Measurements from ENCODE around the gene SRGN. TPM values are rescaled to one million over a fixed set of nuclear protein-coding genes. Genes with fewer than 3 reads are reported as not detected.

Gene SRGN
- total RNA-seq, 1 experiment from 2014 or later = not detected

DNA sequence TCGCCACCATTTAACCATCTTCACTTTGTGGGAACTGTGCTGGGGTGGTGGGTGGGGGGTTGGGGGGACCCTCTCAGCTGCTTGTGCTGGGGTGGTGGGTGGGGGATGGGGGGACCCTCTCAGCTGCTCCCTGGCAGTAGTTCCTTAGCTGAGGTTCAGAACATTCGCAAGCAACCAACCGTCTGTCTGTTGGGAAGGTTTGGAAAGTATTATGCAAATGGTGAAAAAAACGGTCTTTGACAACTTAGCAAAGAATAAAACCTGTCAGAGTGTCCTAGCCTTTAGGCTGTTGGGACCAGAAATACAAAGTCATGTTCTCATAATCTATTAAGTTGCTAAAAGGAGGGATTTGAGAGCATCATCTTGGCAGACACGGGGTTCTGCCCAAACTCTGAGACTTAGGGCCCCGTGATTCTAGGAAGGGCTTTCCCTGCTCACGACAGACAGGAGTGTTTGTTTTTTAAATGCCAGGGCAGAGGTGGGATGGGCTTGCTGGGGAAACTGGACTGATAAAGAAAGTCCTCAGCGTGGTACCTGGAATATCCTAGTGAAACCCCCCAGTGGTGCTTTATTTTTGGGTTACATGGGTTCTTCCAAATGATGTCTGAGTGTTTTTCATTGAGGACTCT lies 14.1 kb upstream of the SRGN start:
- Histone ChIP-seq H3K36me3 (ENCODE audit: control insufficient read depth, insufficient read depth, low read length) (no peaks in the 10 kb centered on the region), H3K27me3 (replicated peaks; ENCODE audit: control insufficient read depth, insufficient read depth, low read length) (no peaks in the 10 kb centered on the region; the same call in 1 of the 2 replicates), H3K4me3 (ENCODE audit: low read depth, low read length) (no peak overlapping the region), H3K4me1 (no peaks in the 10 kb centered on the region), H3K9me3 (no peaks in the 10 kb centered on the region)
- H3K9me3 Mint-ChIP-seq (ENCODE audit: unreplicated experiment) = no peaks in the 10 kb centered on the region
- no peaks in the 10 kb centered on the region for H3K36me3 Mint-ChIP-seq (ENCODE audit: insufficient read depth, unreplicated experiment)
- H3K27ac Mint-ChIP-seq (ENCODE audit: unreplicated experiment) = no peak overlapping the region
- H3K27me3 Mint-ChIP-seq (ENCODE audit: insufficient read depth, unreplicated experiment) = peaks cover 4% of the 10 kb centered on the region
- ChIA-PET CTCF (no interaction called here), POLR2A (interaction anchor here (0.6 kb wide), 1 partner anchor 37 kb away, joined by 3 read pairs; no protein-coding TSS in a partner anchor)
- H3K4me1 Mint-ChIP-seq (ENCODE audit: low read depth, unreplicated experiment) = no peaks in the 10 kb centered on the region
- TF ChIP-seq, protein P1, sequence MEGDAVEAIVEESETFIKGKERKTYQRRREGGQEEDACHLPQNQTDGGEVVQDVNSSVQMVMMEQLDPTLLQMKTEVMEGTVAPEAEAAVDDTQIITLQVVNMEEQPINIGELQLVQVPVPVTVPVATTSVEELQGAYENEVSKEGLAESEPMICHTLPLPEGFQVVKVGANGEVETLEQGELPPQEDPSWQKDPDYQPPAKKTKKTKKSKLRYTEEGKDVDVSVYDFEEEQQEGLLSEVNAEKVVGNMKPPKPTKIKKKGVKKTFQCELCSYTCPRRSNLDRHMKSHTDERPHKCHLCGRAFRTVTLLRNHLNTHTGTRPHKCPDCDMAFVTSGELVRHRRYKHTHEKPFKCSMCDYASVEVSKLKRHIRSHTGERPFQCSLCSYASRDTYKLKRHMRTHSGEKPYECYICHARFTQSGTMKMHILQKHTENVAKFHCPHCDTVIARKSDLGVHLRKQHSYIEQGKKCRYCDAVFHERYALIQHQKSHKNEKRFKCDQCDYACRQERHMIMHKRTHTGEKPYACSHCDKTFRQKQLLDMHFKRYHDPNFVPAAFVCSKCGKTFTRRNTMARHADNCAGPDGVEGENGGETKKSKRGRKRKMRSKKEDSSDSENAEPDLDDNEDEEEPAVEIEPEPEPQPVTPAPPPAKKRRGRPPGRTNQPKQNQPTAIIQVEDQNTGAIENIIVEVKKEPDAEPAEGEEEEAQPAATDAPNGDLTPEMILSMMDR (IDR thresholded peaks at IDR 0.05; ENCODE audit: insufficient read depth in 1 of 2, low read depth in 1 of 2, low read length in 1 of 2, severe bottlenecking in 1 of 2, unreplicated experiment in 1 of 2) = no peak
- H3K4me3 Mint-ChIP-seq (ENCODE audit: unreplicated experiment) = no peak overlapping the region
- intact Hi-C loops (cut with micrococcal nuclease; ENCODE audit: unreplicated experiment) = no loop called here
- BruUV-seq (replicated peaks) = no TSS peak
- no peak for DNase-seq

DNA sequence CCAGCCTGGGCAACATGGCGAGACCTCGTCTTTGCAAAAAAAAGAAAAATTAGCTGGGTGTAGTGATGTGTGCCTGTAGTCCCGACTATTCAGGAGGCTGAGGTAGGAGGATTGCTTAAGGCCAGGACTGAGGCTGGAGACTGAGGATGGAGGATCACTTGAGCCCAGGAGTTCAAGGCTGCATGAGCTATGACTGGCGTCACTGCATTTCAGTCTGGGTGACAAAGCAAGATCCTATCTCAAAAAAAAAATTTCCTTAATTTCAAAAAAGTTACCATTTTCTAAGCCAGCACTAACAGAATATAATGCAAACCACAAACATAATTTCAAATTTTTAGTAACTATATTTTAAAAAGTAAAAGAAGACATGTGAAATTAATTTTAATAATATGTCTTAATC lies 13.4 kb upstream of the SRGN start:
- no peaks in the 10 kb centered on the region for H3K36me3 ChIP-seq (ENCODE audit: control insufficient read depth, insufficient read depth, low read length)
- no peaks in the 10 kb centered on the region for H3K36me3 Mint-ChIP-seq (ENCODE audit: insufficient read depth, unreplicated experiment)
- no peak overlapping the region for H3K27ac Mint-ChIP-seq (ENCODE audit: unreplicated experiment)
- H3K4me1 ChIP-seq = no peaks in the 10 kb centered on the region
- no peak overlapping the region for H3K4me3 ChIP-seq (ENCODE audit: low read depth, low read length)
- no peaks in the 10 kb centered on the region for H3K4me1 Mint-ChIP-seq (ENCODE audit: low read depth, unreplicated experiment)
- H3K27me3 Mint-ChIP-seq (ENCODE audit: insufficient read depth, unreplicated experiment) = peaks cover 4% of the 10 kb centered on the region
- no peak overlapping the region for H3K4me3 Mint-ChIP-seq (ENCODE audit: unreplicated experiment)
- BruUV-seq (replicated peaks) = no TSS peak
- H3K27me3 ChIP-seq (replicated peaks; ENCODE audit: control insufficient read depth, insufficient read depth, low read length) = no peaks in the 10 kb centered on the region; the same call in 1 of the 2 replicates
- DNase-seq = no peak
- POLR2A ChIA-PET = no interaction called here
- TF ChIP-seq, protein P1 (IDR thresholded peaks at IDR 0.05; ENCODE audit: insufficient read depth in 1 of 2, low read depth in 1 of 2, low read length in 1 of 2, severe bottlenecking in 1 of 2, unreplicated experiment in 1 of 2) = no peak
- intact Hi-C loops (cut with micrococcal nuclease; ENCODE audit: unreplicated experiment) = no loop called here
- CTCF ChIA-PET = no interaction called here
- H3K9me3 ChIP-seq = no peaks in the 10 kb centered on the region
- no peaks in the 10 kb centered on the region for H3K9me3 Mint-ChIP-seq (ENCODE audit: unreplicated experiment)

DNA sequence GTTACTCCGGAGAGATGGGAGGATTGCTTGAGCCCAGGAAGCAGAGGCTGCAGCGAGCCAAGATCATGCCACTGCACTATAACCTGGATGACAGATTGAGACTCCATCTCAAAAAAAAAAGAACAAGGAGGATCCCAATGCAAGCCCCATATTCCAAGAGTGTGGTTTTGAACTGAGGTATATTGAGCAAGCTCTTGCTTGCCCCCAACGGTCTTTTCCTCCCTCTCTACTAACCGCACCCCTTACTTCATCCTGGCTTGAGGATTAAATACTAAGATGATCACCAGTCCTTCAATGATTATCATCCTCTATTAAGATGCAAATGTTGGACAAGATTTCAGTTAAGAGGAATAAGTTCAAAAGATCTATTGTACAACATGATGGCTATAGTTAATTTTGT lies 12.5 kb upstream of the SRGN start:
- intact Hi-C loops (cut with micrococcal nuclease; ENCODE audit: unreplicated experiment) = no loop called here
- H3K9me3 Mint-ChIP-seq (ENCODE audit: unreplicated experiment) = no peaks in the 10 kb centered on the region
- Histone ChIP-seq H3K36me3 (ENCODE audit: control insufficient read depth, insufficient read depth, low read length) (no peaks in the 10 kb centered on the region), H3K27me3 (replicated peaks; ENCODE audit: control insufficient read depth, insufficient read depth, low read length) (no peaks in the 10 kb centered on the region; the same call in 1 of the 2 replicates), H3K4me3 (ENCODE audit: low read depth, low read length) (no peak overlapping the region), H3K4me1 (no peaks in the 10 kb centered on the region), H3K9me3 (no peaks in the 10 kb centered on the region)
- no peaks in the 10 kb centered on the region for H3K36me3 Mint-ChIP-seq (ENCODE audit: insufficient read depth, unreplicated experiment)
- H3K27me3 Mint-ChIP-seq (ENCODE audit: insufficient read depth, unreplicated experiment) = peaks cover 7% of the 10 kb centered on the region
- no peak for DNase-seq
- no TSS peak for BruUV-seq (replicated peaks)
- H3K27ac Mint-ChIP-seq (ENCODE audit: unreplicated experiment) = no peak overlapping the region
- ChIA-PET CTCF (no interaction called here), POLR2A (no interaction called here)
- H3K4me3 Mint-ChIP-seq (ENCODE audit: unreplicated experiment) = no peak overlapping the region
- H3K4me1 Mint-ChIP-seq (ENCODE audit: low read depth, unreplicated experiment) = no peaks in the 10 kb centered on the region
- TF ChIP-seq, protein P1 (IDR thresholded peaks at IDR 0.05; ENCODE audit: insufficient read depth in 1 of 2, low read depth in 1 of 2, low read length in 1 of 2, severe bottlenecking in 1 of 2, unreplicated experiment in 1 of 2) = no peak

Data from Caco-2 (cell line).